Measurements from ENCODE around the gene BRD4. TPM values are rescaled to one million over a fixed set of nuclear protein-coding genes. Genes with fewer than 3 reads are reported as not detected.

The BRD4 gene
- total and polyA plus RNA-seq, 10 of the 15 experiments (the other 5 are each of a cell fraction or from before 2014, with no cell fraction given): 5.3 to 84.4 (median 11.8) TPM

DNA sequence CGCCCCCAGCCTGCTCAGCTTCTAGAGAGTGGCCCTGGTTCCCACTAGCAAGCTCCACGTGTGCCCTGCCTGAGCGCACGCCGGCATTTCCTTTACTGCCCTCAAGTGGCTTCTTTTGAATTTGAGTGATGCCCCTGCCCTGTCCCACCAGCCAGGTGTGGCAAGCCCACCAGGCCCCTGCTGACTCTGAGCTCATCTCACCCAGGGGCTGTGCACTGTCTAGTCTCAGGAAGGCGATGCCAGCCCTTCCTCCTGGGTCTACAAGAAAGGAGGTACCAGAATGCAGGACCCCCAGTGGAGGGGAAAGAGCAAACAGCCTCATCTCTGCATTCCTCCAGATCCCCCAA, 82.8 kb downstream of the BRD4 start:
- RAD21 ChIA-PET (ENCODE audit: unreplicated experiment): no interaction called here
- no peak for DNase-seq (ENCODE audit: low read depth, low spot score)
- Histone ChIP-seq H3K36me3 (ENCODE audit: control insufficient read depth in 2 of 2, insufficient read depth in 2 of 2, low read length in 1 of 2) (peaks cover 46 to 58% of the 10 kb centered on the region in 2 experiments; a peak in 3 of 4 replicates), H2AFZ (ENCODE audit: control insufficient read depth, low read depth, low read length) (no peak overlapping the region), H3K4me1 (ENCODE audit: control insufficient read depth, insufficient read depth, low read length) (no peaks in the 10 kb centered on the region), H3K27me3 (replicated peaks in 1 of 2; ENCODE audit: control insufficient read depth in 2 of 2, insufficient read depth in 2 of 2, low read length in 1 of 2) (no peaks in the 10 kb centered on the region), H3K79me2 (ENCODE audit: control insufficient read depth, insufficient read depth, low read length) (no peaks in the 10 kb centered on the region), H3K9me3 (replicated peaks; ENCODE audit: control insufficient read depth, insufficient read depth, low read length) (no peaks in the 10 kb centered on the region), H3K27ac (ENCODE audit: control insufficient read depth, insufficient read depth) (no peak overlapping the region), H3K9ac (ENCODE audit: control insufficient read depth, insufficient read depth, low read length) (no peak overlapping the region), H3K4me2 (ENCODE audit: control insufficient read depth, insufficient read depth) (no peak overlapping the region), H3K4me3 (no peak overlapping the region), H4K20me1 (ENCODE audit: control insufficient read depth, insufficient read depth) (peaks cover 9% of the 10 kb centered on the region)
- SMC1A ChIA-PET (ENCODE audit: uncharacterized antibody, unreplicated experiment): no interaction called here
- in situ Hi-C loops (cut with MboI): no loop called here
- TF ChIP-seq, protein P1, sequence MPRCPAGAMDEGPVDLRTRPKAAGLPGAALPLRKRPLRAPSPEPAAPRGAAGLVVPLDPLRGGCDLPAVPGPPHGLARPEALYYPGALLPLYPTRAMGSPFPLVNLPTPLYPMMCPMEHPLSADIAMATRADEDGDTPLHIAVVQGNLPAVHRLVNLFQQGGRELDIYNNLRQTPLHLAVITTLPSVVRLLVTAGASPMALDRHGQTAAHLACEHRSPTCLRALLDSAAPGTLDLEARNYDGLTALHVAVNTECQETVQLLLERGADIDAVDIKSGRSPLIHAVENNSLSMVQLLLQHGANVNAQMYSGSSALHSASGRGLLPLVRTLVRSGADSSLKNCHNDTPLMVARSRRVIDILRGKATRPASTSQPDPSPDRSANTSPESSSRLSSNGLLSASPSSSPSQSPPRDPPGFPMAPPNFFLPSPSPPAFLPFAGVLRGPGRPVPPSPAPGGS (IDR thresholded peaks at IDR 0.05; ENCODE audit: borderline replicate concordance, insufficient read depth, low read depth, low read length, poor library complexity, severe bottlenecking): no peak
- TF ChIP-seq ZNF274 (IDR thresholded peaks at IDR 0.05; ENCODE audit: insufficient read depth, insufficient read length) (no peak), TCF3 (IDR thresholded peaks at IDR 0.05; ENCODE audit: borderline replicate concordance, insufficient read depth, low read depth, low read length) (no peak), STAT1 (conservative IDR thresholded peaks at IDR 0.05) (no peak), NFXL1 (IDR thresholded peaks at IDR 0.05; ENCODE audit: borderline replicate concordance) (no peak), CBX5 (IDR thresholded peaks at IDR 0.05; ENCODE audit: low read depth) (no peak), ZNF622 (IDR thresholded peaks at IDR 0.05) (no peak), SMAD5 (IDR thresholded peaks at IDR 0.05; ENCODE audit: low read depth) (no peak), NFYB (IDR thresholded peaks at IDR 0.05; ENCODE audit: insufficient read depth, low read depth, low read length) (no peak), TCF7 (IDR thresholded peaks at IDR 0.05; ENCODE audit: borderline replicate concordance) (no peak), BACH1 (IDR thresholded peaks at IDR 0.05; ENCODE audit: borderline replicate concordance) (no peak)
- TF ChIP-seq, protein P2, sequence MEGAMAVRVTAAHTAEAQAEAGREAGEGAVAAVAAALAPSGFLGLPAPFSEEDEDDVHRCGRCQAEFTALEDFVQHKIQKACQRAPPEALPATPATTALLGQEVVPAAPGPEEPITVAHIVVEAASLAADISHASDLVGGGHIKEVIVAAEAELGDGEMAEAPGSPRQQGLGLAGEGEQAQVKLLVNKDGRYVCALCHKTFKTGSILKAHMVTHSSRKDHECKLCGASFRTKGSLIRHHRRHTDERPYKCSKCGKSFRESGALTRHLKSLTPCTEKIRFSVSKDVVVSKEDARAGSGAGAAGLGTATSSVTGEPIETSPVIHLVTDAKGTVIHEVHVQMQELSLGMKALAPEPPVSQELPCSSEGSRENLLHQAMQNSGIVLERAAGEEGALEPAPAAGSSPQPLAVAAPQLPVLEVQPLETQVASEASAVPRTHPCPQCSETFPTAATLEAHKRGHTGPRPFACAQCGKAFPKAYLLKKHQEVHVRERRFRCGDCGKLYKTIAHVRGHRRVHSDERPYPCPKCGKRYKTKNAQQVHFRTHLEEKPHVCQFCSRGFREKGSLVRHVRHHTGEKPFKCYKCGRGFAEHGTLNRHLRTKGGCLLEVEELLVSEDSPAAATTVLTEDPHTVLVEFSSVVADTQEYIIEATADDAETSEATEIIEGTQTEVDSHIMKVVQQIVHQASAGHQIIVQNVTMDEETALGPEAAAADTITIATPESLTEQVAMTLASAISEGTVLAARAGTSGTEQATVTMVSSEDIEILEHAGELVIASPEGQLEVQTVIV (IDR thresholded peaks at IDR 0.05; ENCODE audit: borderline replicate concordance, partially characterized antibody): no peak
- TF ChIP-seq, protein P3, sequence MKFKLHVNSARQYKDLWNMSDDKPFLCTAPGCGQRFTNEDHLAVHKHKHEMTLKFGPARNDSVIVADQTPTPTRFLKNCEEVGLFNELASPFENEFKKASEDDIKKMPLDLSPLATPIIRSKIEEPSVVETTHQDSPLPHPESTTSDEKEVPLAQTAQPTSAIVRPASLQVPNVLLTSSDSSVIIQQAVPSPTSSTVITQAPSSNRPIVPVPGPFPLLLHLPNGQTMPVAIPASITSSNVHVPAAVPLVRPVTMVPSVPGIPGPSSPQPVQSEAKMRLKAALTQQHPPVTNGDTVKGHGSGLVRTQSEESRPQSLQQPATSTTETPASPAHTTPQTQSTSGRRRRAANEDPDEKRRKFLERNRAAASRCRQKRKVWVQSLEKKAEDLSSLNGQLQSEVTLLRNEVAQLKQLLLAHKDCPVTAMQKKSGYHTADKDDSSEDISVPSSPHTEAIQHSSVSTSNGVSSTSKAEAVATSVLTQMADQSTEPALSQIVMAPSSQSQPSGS (IDR thresholded peaks at IDR 0.05; ENCODE audit: low read length): no peak
- 97% methylated on average over 6 of the region's 6 CpGs for WGBS (ENCODE audit: insufficient coverage, insufficient replicate concordance, low lambda C conversion rate, missing lambda C conversion rate)
- POLR2A ChIA-PET: no interaction called here
- FAIRE-seq: no peak
- CTCF ChIA-PET: no interaction called here
- BruUV-seq (replicated peaks): TSS peak; percentile 34
- intact Hi-C loops (cut with micrococcal nuclease; ENCODE audit: unreplicated experiment): no loop called here
- no peak for ATAC-seq
